ENCODE data around the gene PSMD12. TPM values are rescaled to one million over a fixed set of nuclear protein-coding genes. Genes with fewer than 3 reads are reported as not detected.
"Not testable (repeated sequence)": the region's sequence is repeated elsewhere in the genome, so short reads cannot be mapped to it uniquely, and the experiment has no call there.

The PSMD12 gene
- total RNA-seq, 4 donors from 2014 or later = 23.6 to 52.4 (median 24.4) TPM

DNA sequence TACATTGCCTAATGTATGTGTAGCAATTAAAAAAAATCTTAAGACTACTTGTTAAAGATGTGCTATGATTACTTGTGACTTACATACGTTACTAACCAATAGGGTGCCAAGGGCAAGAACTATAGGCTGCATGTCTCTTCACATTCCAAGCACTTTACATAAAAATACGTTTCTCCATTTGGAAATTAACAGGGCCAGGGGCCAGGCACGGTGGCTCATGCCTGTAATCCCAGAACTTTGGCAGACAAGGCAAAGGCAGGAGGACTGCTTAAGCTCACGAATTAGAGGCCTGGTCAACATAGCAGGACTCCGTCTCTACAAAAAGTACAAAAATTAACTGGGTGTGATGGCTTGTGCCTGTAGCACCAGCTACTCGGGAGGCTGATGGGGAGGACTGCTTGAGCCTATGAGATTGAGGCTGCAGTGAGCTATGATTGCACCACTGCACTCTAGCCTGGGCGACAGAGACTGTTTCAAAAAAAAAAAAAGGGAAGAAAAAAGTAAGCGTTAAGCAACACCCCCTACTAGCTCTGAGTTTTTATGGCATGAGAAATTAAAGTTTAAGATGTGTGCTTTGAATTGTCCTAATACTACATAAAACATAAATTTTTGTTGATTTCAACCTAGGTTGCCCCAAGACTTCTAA, 12.3 kb downstream of the PSMD12 start:
- no peak for TF ChIP-seq CTCF (IDR thresholded peaks at IDR 0.05)
- DNase-seq (ENCODE audit: low spot score) = no peak
- no peak for ATAC-seq (ENCODE audit: low FRiP score)

- DNase-seq (ENCODE audit: low spot score) (no peak), ATAC-seq (ENCODE audit: low FRiP score) (no peak)
- no peak for TF ChIP-seq CTCF (IDR thresholded peaks at IDR 0.05)
Measured at GRCh38 chr17:67353161-67353560, 13.2 kb downstream of the PSMD12 start.

- ATAC-seq (ENCODE audit: low FRiP score) (no peak), DNase-seq (ENCODE audit: low spot score) (no peak)
- TF ChIP-seq CTCF (IDR thresholded peaks at IDR 0.05) = no peak
Measured at GRCh38 chr17:67349420-67349819, 17.0 kb downstream of the PSMD12 start.

GRCh38 chr17:67347826-67348225, 18.6 kb downstream of the PSMD12 start:
- no peak for ATAC-seq (ENCODE audit: low FRiP score)
- no peak for TF ChIP-seq CTCF (IDR thresholded peaks at IDR 0.05)
- no peak for DNase-seq (ENCODE audit: low spot score)

- TF ChIP-seq CTCF (IDR thresholded peaks at IDR 0.05) = no peak
- DNase-seq (ENCODE audit: low spot score) (no peak), ATAC-seq (ENCODE audit: low FRiP score) (no peak)
Measured at GRCh38 chr17:67343237-67343636, 23.1 kb downstream of the PSMD12 start.

- DNase-seq (ENCODE audit: low spot score); ATAC-seq (ENCODE audit: low FRiP score): not testable (repeated sequence)
Measured at GRCh38 chr17:67338353-67338752, 28.0 kb downstream of the PSMD12 start.

- no peak for ATAC-seq (ENCODE audit: low FRiP score)
- DNase-seq (ENCODE audit: low spot score) = no peak
- TF ChIP-seq CTCF (IDR thresholded peaks at IDR 0.05) = no peak
Measured at GRCh38 chr17:67336859-67337258, 29.5 kb downstream of the PSMD12 start.

Measured in omental fat pad (tissue), 4 donors.